Fibroblast of mammary gland (primary cell): Measurements from ENCODE around the gene OR8I2.
"Not testable (repeated sequence)": the region's sequence is repeated elsewhere in the genome, so short reads cannot be mapped to it uniquely, and the experiment has no call there.

ENCODE experiments used
- DNase-seq: peaks from one replicate; pipeline ENCODE4 v3.0.0-alpha.2; 2010; ENCODE audit warnings: low read depth
- H3K4me3 ChIP-seq: 2 replicates; pipeline ENCODE4 v1.5.1; 2011; ENCODE audit warnings: low read depth, mild to moderate bottlenecking, low read length, moderate library complexity; ENCODE audit not compliant: control insufficient read depth
- CTCF ChIP-seq: conservative IDR thresholded peaks from 2 replicates; pipeline ENCODE4 v1.5.1; 2011; ENCODE audit warnings: low read depth, low read length, inconsistent platforms; ENCODE audit not compliant: control insufficient read depth, insufficient read depth

OR8I2 gene

GRCh38 chr11:56089697-56090096 lies 3.4 kb upstream of the OR8I2 start:
- TF ChIP-seq CTCF, result no peak
- no peak overlapping the region for H3K4me3 ChIP-seq
- DNase-seq, result no peak

DNA sequence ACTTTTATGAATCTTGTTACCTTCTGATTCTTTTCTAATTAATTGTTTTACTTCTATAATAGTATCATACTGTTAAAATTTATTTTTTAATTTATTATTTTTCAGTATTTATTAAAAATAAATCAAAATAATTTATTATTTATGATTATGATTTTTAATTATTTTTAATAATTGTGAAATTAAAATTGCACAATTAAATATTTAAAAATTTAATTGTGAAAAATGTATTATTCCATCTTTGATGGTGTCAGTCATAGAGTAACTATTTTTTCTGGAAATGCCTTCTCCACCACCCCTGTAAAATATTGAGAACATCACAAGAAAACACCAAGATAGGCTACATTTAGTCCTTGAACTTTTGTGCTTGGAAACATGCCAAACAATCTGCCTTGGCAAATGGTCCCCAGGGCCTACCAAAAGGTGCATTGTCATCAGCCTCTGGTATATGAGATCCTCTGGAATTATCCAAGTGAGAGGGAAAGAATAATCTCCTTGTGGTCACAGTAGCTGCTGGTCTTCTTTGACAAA lies 10.2 kb downstream of the OR8I2 start, which contains the start of gene OR8H2:
Gene OR8H2, plus strand, starts transcription at position 478 of the 528 bp plus-strand sequence. CDS start 1,356 bp downstream, outside the sequence.
- no peak for TF ChIP-seq CTCF
- DNase-seq, result no peak

DNA sequence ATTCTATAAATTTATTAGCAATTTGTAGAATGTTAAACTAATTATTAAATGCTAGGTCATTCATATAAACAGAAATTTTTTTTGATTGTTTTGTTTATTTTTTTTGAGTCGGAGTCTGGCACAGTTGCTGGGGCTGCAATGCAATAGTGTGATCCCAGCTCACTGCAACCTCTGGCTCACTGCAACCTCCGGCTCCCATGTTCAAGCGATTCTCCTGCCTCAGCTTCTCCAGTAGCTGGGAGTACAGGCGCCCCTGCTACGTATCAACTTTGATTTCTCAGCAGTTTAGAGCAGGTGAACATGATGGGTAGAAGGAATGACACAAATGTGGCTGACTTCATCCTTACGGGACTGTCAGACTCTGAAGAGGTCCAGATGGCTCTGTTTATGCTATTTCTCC lies 29.0 kb downstream of the OR8I2 start, which contains the start of gene OR8H3:
Gene OR8H3, plus strand, starts transcription at position 301 of the 400 bp plus-strand sequence. Its CDS starts 0 bp downstream, at position 301.
- no peak for TF ChIP-seq CTCF
- no peak for DNase-seq
- H3K4me3 ChIP-seq, result no peak within 1 kb of the TSS

More for the DNA sequence above, 10.2 kb downstream of the OR8I2 start, which contains the start of gene OR8H2:
- H3K4me3 ChIP-seq, result no peak within 1 kb of the TSS

- no peak for TF ChIP-seq CTCF
- DNase-seq, result no peak
- no peak within 1 kb of the TSS for H3K4me3 ChIP-seq
Observed at GRCh38 chr11:56140151-56140661, 47.1 kb downstream of the OR8I2 start, which contains the start of gene OR8J3. Gene OR8J3 (minus strand): TSS chr11:56140201. CDS start chr11:56137718, 2,483 bp downstream.

GRCh38 chr11:56143681-56144080 lies 50.6 kb downstream of the OR8I2 start:
- not testable (repeated sequence) for DNase-seq, H3K4me3 ChIP-seq
